Measurements from ENCODE around the gene FSTL4.

FSTL4 gene

DNA sequence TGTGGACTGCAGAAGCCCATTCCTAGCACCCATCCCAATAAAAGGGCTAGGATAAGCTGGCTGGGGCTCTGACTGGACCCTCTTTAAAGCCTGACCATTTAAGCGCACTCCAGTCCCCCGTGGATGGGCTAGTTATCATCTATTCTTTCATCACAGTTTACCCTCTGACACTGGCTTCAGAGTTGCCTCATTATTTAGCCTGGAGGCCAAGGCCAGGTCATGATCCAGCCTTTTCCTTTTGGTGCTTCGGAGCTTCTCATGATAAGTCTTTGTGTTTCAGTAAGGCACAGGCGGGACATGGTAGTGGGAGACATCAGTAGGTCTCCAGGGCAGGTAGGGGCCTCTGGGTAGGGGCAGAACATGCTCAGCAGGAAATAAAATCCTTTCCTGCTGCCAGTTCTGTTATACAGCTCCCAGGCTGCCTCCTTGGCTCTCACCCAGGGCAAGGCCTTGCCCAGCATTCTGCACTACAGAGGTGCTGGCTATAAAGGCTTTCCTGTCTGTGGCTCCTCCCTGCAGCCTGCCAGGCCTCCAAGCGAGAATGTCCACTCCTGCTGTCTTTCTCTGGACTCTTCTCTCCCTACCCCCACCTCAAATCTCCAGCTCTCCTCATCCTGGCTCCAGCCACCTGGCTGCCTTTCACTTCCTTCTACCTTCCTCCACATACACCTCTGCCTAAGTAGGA, 128.8 kb downstream of the FSTL4 start:
- no peak for DNase-seq (ENCODE audit: low read depth in 1 of 2, low spot score in 1 of 2)

DNA sequence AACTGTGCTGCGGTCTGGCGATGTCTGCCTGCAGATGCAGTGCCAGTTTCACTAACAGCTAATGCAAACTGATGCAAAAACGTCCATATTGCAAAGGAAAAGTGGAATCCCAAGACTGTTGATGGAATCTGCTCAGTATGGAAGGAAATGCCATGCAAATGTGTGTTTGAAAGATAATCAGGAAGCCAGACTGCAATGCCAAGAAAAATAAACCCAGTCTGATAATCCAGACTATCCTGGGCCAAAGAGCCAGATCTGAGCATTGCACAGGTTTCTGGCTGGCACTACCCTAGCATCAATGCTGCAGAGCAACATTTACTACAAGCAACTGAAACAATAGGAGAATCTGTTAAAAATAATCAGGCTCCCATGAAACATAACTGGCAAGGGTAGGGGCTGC, 130.3 kb downstream of the FSTL4 start:
- DNase-seq (ENCODE audit: low read depth in 1 of 2, low spot score in 1 of 2), result no peak

DNA sequence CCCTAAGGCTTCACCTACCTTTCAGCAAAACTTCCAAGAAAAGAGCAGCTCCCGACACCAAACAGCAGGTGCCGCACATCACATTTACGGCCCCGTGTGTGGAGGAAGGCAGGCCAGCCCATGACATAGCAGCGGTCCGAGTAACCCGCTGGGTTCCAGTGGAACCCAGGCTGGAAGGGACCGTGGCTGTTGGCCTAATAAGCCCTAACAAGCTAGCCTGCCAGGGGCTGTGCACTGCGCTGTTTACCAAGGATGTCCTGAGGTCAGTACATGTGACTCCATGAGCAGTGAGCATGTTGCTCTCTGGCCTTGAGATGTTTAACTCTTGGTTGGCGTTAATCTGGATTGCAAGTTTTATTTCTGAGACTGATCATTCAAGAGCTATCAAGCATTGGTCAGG, 131.5 kb downstream of the FSTL4 start:
- no peak for DNase-seq (ENCODE audit: low read depth in 1 of 2, low spot score in 1 of 2)

GRCh38 chr5:133480366-133480765, 132.0 kb downstream of the FSTL4 start:
- no peak for DNase-seq (ENCODE audit: low read depth in 1 of 2, low spot score in 1 of 2)

- no peak for DNase-seq (ENCODE audit: low read depth in 1 of 2, low spot score in 1 of 2)
These were observed 133.9 kb downstream of the FSTL4 start for GRCh38 chr5:133478199-133478985.

DNA sequence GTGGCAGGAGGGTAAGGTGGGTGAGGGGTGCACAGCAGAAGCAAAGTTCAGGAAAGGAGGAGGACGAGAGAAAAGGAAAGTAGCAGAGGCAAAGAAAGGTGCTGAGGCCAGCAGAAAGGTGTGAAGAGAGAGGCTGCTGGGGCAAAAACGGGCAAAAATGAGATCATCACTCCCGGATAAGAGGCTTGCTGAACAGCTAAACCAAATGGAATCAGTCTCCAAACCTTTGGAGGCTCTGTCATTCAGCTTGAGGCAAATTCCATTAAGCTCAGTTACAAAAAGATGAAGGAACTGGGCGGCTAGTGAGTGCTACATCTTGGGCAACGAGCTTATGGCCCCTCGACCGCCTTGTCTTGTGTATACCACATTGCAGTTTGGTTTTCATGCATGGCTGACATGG, 136.4 kb downstream of the FSTL4 start:
- no peak for DNase-seq (ENCODE audit: low read depth in 1 of 2, low spot score in 1 of 2)

DNA sequence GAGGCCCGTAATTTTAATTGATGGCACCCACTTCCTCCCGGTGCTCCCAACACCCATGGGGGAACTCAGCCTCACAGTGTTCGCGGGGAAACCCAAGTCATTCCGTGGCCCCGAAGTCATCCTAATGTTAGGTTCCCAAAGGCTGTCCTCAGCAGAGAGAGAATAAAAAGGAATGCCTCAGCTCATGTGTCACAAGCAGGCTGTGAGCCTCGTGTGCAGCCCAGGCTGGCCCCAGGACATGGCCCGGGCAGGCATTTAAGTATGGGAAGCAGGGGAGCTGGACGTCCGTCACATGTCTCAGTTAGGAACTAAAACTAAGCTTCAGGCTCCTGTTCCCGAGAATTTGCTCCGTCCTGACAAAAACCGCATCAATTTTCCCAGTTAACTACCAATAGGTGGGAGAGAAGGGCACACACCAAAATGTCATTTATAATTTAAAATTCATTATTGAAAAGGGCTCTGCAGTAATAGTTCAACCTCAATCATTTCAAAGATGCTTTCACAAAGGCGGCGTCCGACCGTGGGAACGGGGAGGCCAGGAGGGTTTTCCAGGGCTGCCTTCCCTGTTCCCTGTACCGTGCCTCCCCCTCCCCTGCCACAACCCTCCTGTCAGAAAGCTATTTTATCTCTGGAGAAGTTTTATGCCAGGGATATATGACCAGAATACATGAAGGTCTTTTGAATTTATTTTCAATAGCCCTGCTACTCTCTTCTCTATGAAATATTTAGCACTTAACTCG, 137.3 kb downstream of the FSTL4 start:
- DNase-seq (ENCODE audit: low read depth in 1 of 2, low spot score in 1 of 2), result no peak

DNA sequence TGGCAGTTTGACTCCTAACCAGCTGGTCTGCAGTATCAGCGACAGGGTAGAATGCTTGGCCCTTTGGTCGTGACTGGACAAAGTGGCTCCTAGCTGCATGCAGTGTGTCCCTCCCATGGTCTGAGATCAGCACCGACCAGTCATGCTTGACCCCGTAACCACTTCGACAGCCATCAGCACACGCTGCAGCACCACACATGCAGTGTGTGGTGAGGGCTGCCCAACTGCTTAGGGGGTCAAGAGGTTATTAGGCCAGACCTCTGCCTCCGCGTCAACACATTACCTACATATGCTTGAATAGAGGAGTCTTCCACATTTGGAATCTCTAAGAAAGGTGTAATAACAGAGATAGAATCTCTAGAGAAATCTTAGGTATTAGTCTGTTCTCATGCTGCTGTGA, 139.1 kb downstream of the FSTL4 start:
- no peak for DNase-seq (ENCODE audit: low read depth in 1 of 2, low spot score in 1 of 2)

DNA sequence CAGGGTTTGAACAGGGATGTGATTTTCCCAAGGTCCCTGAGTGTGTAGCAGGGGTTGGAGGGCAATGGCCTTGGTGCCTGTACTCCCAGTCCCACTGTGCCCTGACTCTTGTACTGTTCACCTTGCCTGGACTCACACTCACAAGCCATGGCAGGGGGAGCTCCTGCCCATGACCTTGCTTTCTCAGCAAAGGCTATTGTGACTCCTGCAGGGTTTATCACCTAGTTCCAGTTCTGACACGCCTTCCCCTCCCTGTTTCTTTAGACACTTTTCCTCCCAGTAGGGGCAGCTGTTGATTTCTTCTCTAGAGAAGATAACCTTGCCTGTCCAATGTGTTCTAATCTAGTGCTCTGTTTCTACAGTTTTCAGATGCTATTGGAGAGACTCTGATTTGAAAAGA, 139.5 kb downstream of the FSTL4 start:
- DNase-seq (ENCODE audit: low read depth in 1 of 2, low spot score in 1 of 2), result no peak

DNA sequence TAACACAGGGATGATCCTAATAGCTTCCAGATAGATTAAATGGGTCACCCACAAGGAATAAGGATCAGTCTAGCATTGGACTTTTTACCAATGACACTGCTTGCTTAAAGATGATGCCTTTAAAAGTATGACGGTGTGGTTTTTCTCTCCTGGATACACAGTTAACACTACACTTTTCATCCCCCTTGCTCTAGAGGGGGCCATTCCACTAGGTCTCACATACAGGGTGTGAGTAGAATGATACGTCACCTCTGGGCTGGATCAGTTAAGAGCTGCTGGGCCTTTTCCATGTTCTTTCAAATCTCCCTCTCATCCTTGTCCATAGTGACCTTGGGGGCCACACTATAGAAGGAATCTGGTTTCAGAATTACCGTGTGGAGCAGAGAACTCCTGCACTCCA, 140.6 kb downstream of the FSTL4 start:
- no peak for DNase-seq (ENCODE audit: low read depth in 1 of 2, low spot score in 1 of 2)

DNA sequence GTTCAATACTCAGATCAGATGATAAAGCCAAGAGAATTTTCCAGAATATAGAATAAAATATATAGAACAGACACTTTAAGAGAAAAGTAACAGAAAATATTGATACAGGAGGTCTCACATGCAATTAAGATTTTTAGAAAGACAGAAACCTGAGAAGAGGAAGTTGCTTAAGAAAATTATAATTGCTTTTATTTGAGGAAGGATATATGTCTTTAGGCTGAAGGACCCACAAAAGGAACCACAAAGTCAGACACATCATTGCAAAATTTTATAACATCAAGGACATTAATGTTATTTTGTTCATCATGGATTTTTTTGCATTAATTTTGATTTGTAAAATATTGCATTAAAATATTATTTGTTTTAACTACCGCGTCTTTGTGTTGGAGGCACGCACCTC, 141.5 kb downstream of the FSTL4 start:
- no peak for DNase-seq (ENCODE audit: low read depth in 1 of 2, low spot score in 1 of 2)

DNA sequence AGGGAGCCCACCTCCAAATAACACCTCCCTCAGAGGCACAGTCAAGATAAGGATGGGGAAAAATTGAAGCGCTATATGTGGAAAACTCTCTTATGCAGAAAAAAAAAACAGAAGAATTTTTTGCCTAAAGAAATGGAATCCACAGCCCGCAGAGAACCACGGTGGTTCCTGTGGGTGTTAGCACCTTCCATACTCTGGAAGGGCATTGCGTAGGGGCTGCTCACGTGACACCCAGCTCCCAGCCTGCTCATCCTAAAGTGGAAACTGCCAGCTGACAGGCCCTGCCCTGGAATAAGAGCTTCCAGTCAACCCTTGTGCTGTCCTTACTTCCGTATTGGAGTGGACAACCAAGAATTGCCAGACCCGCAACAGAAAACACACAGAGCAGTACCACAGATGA, 142.5 kb downstream of the FSTL4 start:
- DNase-seq (ENCODE audit: low read depth in 1 of 2, low spot score in 1 of 2), result no peak

DNA sequence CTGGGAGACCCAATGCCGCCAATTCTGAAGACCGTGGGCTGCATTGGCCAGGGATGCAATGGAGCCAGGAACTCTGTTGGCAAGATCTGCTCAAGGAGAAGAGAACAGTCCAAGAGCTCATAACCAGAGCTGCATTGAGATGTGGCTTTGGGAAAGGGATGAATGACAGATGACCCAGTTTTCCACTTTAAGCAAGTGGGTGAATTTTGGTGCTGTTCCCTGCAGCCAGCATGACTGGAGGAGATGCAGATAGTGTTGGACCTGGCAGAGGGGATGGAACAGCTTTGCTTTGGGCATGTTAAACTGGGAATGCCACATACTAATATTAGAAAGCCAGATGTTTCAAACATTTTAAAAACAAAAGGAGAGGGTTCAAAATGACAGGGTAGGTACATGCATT, 143.1 kb downstream of the FSTL4 start:
- no peak for DNase-seq (ENCODE audit: low read depth in 1 of 2, low spot score in 1 of 2)

- no peak for DNase-seq (ENCODE audit: low read depth in 1 of 2, low spot score in 1 of 2)
These were observed 143.7 kb downstream of the FSTL4 start for GRCh38 chr5:133468596-133468995.

GRCh38 chr5:133467826-133468463, 144.4 kb downstream of the FSTL4 start:
- DNase-seq (ENCODE audit: low read depth in 1 of 2, low spot score in 1 of 2), result no peak

- no peak for DNase-seq (ENCODE audit: low read depth in 1 of 2, low spot score in 1 of 2)
These were observed 145.0 kb downstream of the FSTL4 start for GRCh38 chr5:133467335-133467779.

GRCh38 chr5:133466556-133467334, 145.6 kb downstream of the FSTL4 start:
- DNase-seq (ENCODE audit: low read depth in 1 of 2, low spot score in 1 of 2), result no peak

DNA sequence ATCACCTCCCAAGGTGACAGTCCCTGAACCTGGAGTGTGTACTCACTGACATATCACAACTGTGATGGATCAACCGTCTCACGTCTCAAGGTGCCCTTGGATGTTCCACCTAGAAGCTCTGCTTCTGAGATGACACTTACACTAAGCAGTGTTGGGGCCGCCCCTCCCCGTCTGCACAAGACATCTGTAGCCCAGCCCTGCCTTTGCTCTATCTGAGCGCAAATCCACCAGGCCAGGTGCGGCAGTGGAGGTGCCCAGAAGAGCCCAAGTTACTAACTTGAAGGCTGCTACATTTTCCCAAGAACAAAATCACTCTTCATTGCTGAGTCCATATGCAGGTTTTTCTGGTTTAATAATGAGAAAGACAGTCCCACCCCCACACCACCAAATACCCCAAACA, 148.3 kb downstream of the FSTL4 start:
- DNase-seq (ENCODE audit: low read depth in 1 of 2, low spot score in 1 of 2), result no peak

DNA sequence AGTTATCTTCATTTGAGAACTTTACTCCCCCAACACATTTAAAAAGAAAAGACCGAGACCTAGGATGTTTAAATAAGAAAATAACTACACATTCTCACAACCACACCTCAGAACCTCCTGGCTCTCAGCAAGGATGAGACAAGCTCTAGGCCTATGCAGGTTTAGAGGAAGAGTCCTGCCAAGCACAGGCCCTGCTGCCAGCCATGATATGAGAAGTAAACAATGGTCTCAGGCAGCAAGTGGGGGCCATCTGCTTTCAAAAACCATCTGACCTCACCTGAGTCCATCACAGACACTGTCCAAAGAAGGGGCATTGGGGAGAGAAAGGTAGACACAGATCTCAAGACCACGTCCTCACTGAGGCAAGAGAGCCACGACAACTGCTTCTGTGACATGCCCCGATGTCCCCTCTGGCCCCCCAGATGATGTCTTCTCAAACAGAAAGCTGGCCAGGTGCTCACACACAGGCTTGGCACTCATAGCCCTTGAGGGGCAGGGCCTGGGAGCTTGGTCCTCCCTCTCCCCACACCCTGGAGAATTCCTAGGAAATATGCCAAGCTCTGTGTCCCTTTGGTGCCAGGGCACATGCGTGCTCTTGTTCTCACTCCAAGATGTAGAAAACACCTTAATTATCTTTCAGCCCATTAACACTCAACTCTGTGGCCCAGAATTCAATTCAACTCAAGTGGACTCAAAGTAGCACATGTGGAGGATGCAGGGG, 150.4 kb downstream of the FSTL4 start:
- no peak for DNase-seq (ENCODE audit: low read depth in 1 of 2, low spot score in 1 of 2)

- no peak for DNase-seq (ENCODE audit: low read depth in 1 of 2, low spot score in 1 of 2)
These were observed 152.1 kb downstream of the FSTL4 start for GRCh38 chr5:133460172-133460758.

All from activated T-helper 1 cell treated with anti-CD3 and anti-CD28 coated beads, Interleukin-2, amount 50 U/mL, for 16 hours (primary cell).